HCT116 (cell line): ENCODE results near the gene CGNL1. TPM values are rescaled to one million over a fixed set of nuclear protein-coding genes. Genes with fewer than 3 reads are reported as not detected.

Experiments used
- ATAC-seq: fragments of 200-7000 bp; cut with Tn5 transposase; 2 replicates; pipeline ENCODE4 v1.9.1; 2020; ENCODE audit warnings: mild to moderate bottlenecking, moderate library complexity
- BruUV-seq: library from RNA; stranded (reverse); fragments of 400-500 nt; replicated peaks from 2 replicates; lab custom pipeline; 2021; lab: Mats Ljungman, UMichigan
- CTCF ChIA-PET: fragments of 300-600 bp; sonication (Branson Sonifier 250); formaldehyde crosslinking; loops from one replicate; lab custom pipeline; 2021; ENCODE audit warnings: antibody characterized with exemption; lab: Charles Lee
- POLR2A ChIA-PET: fragments of 300-600, 350-600 bp; sonication (Branson Sonifier 250); formaldehyde crosslinking; loops from one replicate; lab custom pipeline; 2021; ENCODE audit warnings: antibody characterized with exemption; lab: Charles Lee
- RAD21 ChIA-PET, 2 experiments: fragments of 300-600 bp; sonication (Branson Sonifier 250); formaldehyde crosslinking; loops; one replicate each; lab custom pipeline; 2023; ENCODE audit warnings: low total read pairs in 2 of 2; ENCODE audit not compliant: uncharacterized antibody in 2 of 2, unreplicated experiment in 2 of 2, low non-redundant PET in 1 of 2; lab: Charles Lee
- DNase-seq: peaks from one replicate; pipeline ENCODE4 v3.0.0-alpha.2; 2010; ENCODE audit warnings: low read depth, low spot score
- H2AFZ ChIP-seq: fragments of 200-600 bp; shearing (Covaris generic), sonication (generic); 2 replicates; pipeline ENCODE4 v1.6.1; 2017; ENCODE audit warnings: low read depth, mixed run types, mixed read lengths, antibody characterized with exemption, low read length; ENCODE audit not compliant: poor library complexity, severe bottlenecking
- H3K27ac ChIP-seq: 2 replicates; pipeline ENCODE4 v1.5.1; 2012; ENCODE audit warnings: low read depth, low read length
- H3K27me3 ChIP-seq: fragments of 200-600 bp; sonication (generic); 2 replicates; pipeline ENCODE4 v1.6.1; 2016; ENCODE audit warnings: mixed run types, low read length, mixed read lengths; ENCODE audit not compliant: insufficient read depth
- H3K36me3 ChIP-seq, 2 experiments: fragments of 200-500 bp in 1 of 2; fragments of 200-600 bp in 1 of 2; sonication (Bioruptor generic) in 1 of 2; sonication (generic) in 1 of 2; 2 replicates each; pipeline versions ENCODE4 v1.5.1 to v1.6.1; 2014 to 2016; ENCODE audit warnings: low read length in 2 of 2, inconsistent platforms in 1 of 2, mixed read lengths in 1 of 2, mixed run types in 1 of 2; ENCODE audit not compliant: insufficient read depth in 2 of 2, control insufficient read depth in 1 of 2
- H3K4me1 ChIP-seq, 2 experiments: fragments of 200-600 bp in 1 of 2; sonication (generic) in 1 of 2; 2 replicates each; pipeline versions ENCODE4 v1.5.1 to v1.6.1; 2012 to 2017; ENCODE audit warnings: low read length in 2 of 2, inconsistent platforms in 1 of 2, mild to moderate bottlenecking in 1 of 2, mixed read lengths in 1 of 2, mixed run types in 1 of 2, moderate library complexity in 1 of 2; ENCODE audit not compliant: insufficient read depth in 2 of 2, control insufficient read depth in 1 of 2
- H3K4me2 ChIP-seq: fragments of 200-600 bp; sonication (generic); 2 replicates; pipeline ENCODE4 v1.6.1; 2017; ENCODE audit warnings: mixed run types, low read length, mixed read lengths
- H3K4me3 ChIP-seq, 2 experiments: fragments of 200-600 bp in 1 of 2; sonication (generic) in 1 of 2; replicated peaks in 1 of 2; 2 replicates each; pipeline ENCODE4 v1.5.1; 2011 to 2016; ENCODE audit warnings: low read length in 2 of 2, control low read depth in 1 of 2, low read depth in 1 of 2, mild to moderate bottlenecking in 1 of 2, mixed read lengths in 1 of 2, mixed run types in 1 of 2
- H3K79me2 ChIP-seq: fragments of 200-600 bp; sonication (generic); 2 replicates; pipeline ENCODE4 v1.6.1; 2017; ENCODE audit warnings: mild to moderate bottlenecking, mixed run types, low read length, moderate library complexity, mixed read lengths; ENCODE audit not compliant: insufficient read depth
- H3K9ac ChIP-seq: fragments of 200-600 bp; sonication (generic); 2 replicates; pipeline ENCODE4 v1.6.1; 2016; ENCODE audit warnings: low read length, mixed read lengths
- H3K9me2 ChIP-seq: fragments of 200-600 bp; sonication (generic), shearing (Covaris generic); 2 replicates; pipeline ENCODE4 v1.6.1; 2017; ENCODE audit warnings: mixed run types, mild to moderate bottlenecking, moderate library complexity; ENCODE audit not compliant: insufficient read depth
- H3K9me3 ChIP-seq, 2 experiments: fragments of 200-500 bp in 1 of 2; fragments of 200-600 bp in 1 of 2; sonication (Bioruptor generic) in 1 of 2; sonication (generic) in 1 of 2; 2 replicates each; pipeline ENCODE4 v1.6.1; 2014 to 2017; ENCODE audit warnings: low read length in 2 of 2, mixed read lengths in 2 of 2, inconsistent platforms in 1 of 2, low read depth in 1 of 2, mild to moderate bottlenecking in 1 of 2, mixed run types in 1 of 2, moderate library complexity in 1 of 2; ENCODE audit not compliant: control insufficient read depth in 1 of 2, insufficient read depth in 1 of 2
- H4K20me1 ChIP-seq: fragments of 200-600 bp; sonication (generic), shearing (Covaris generic); 2 replicates; pipeline ENCODE4 v1.6.1; 2017; ENCODE audit warnings: mixed run types, mild to moderate bottlenecking, moderate library complexity; ENCODE audit not compliant: insufficient read depth
- CBX3 ChIP-seq: IDR thresholded peaks from 2 replicates; pipeline ENCODE4 v1.6.1; 2012; ENCODE audit warnings: low read depth
- CEBPB ChIP-seq: IDR thresholded peaks from 2 replicates; pipeline ENCODE4 v1.6.1; 2012; ENCODE audit warnings: low read depth
- EGR1 ChIP-seq: IDR thresholded peaks from 2 replicates; pipeline ENCODE4 v1.6.1; 2012; ENCODE audit warnings: low read depth
- EZH2phosphoT487 ChIP-seq: fragments of 200-600 bp; IDR thresholded peaks from 2 replicates; pipeline ENCODE4 v1.6.1; 2018; ENCODE audit warnings: antibody characterized with exemption, borderline replicate concordance
- FOSL1 ChIP-seq: IDR thresholded peaks from 2 replicates; pipeline ENCODE4 v1.6.1; 2012; ENCODE audit warnings: low read depth
- POLR2A ChIP-seq: IDR thresholded peaks from 2 replicates; pipeline ENCODE4 v1.7.0; 2011; ENCODE audit warnings: borderline replicate concordance; ENCODE audit not compliant: insufficient read depth, insufficient read length; ENCODE audit errors: extremely low read depth
- POLR2AphosphoS5 ChIP-seq: IDR thresholded peaks from 2 replicates; pipeline ENCODE4 v1.6.1; 2011; ENCODE audit warnings: mild to moderate bottlenecking, low read depth, low read length, moderate library complexity
- SP1 ChIP-seq: IDR thresholded peaks from 2 replicates; pipeline ENCODE4 v1.6.1; 2012; ENCODE audit warnings: low read depth
- SRF ChIP-seq: IDR thresholded peaks from 2 replicates; pipeline ENCODE4 v1.6.1; 2012; ENCODE audit warnings: low read depth
- TCF7L2 ChIP-seq: IDR thresholded peaks from 2 replicates; pipeline ENCODE4 v1.7.0; 2011; ENCODE audit warnings: borderline replicate concordance, inconsistent platforms; ENCODE audit not compliant: insufficient read depth, insufficient read length; ENCODE audit errors: extremely low read depth
- intact Hi-C: fragments of 100-400 bp; cut with micrococcal nuclease; formaldehyde crosslinking; loops from 2 replicates; pipeline ENCODE4 v1.10.0; 2022
- total RNA-seq: library from RNA; stranded (reverse); gene quantifications from one replicate; pipeline ENCODE4 v1.2.1, GENCODE V29; 2021; ENCODE audit not compliant: unreplicated experiment
- TF ChIP-seq, protein P1 (sequence below): IDR thresholded peaks from 2 replicates; pipeline ENCODE4 v1.6.1; 2012; ENCODE audit warnings: low read depth
- TF ChIP-seq, protein P2 (sequence below), 3 experiments: fragments of 200-600 bp in 1 of 3; sonication (generic) in 1 of 3; IDR thresholded peaks in 2 of 3; conservative IDR thresholded peaks in 1 of 3; 2 replicates each; pipeline ENCODE4 v1.5.1; 2012 to 2017; ENCODE audit warnings: low read depth in 2 of 3, low read length in 2 of 3, antibody characterized with exemption in 1 of 3, borderline replicate concordance in 1 of 3, control low read depth in 1 of 3, mild to moderate bottlenecking in 1 of 3, mixed read lengths in 1 of 3, mixed run types in 1 of 3, moderate library complexity in 1 of 3; ENCODE audit not compliant: insufficient read depth in 1 of 3
- TF ChIP-seq, protein P3 (sequence below): IDR thresholded peaks from 2 replicates; pipeline ENCODE4 v1.6.1; 2012

The CGNL1 gene
- total RNA-seq, 1 experiment from 2014 or later, result 2.2 TPM

DNA sequence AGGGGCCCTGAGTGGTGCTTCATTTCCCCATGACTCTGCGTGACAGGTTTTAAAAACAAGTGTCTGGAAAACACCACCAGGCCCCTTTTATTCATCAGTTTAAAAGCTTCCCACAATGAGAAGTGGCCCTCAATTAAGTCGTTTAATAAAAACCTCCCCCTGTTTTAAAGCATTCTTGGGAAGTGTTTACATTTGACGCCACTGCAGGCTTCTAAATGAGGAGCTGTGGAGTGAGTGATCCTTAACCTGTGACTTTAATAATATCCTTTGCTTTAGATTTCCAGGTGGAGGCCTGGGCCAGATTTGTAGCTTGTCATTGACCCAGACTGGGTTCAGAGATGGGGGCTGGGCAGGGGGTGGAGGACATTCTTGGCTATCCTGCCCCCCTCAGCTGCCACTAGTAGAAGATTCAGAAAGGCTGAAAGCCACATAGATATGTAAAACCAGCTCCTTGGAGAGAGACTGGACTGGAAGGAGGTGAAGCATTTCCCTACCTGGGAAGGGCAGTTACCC, 11.3 kb downstream of the CGNL1 start (continued):
- TF ChIP-seq, protein P1, sequence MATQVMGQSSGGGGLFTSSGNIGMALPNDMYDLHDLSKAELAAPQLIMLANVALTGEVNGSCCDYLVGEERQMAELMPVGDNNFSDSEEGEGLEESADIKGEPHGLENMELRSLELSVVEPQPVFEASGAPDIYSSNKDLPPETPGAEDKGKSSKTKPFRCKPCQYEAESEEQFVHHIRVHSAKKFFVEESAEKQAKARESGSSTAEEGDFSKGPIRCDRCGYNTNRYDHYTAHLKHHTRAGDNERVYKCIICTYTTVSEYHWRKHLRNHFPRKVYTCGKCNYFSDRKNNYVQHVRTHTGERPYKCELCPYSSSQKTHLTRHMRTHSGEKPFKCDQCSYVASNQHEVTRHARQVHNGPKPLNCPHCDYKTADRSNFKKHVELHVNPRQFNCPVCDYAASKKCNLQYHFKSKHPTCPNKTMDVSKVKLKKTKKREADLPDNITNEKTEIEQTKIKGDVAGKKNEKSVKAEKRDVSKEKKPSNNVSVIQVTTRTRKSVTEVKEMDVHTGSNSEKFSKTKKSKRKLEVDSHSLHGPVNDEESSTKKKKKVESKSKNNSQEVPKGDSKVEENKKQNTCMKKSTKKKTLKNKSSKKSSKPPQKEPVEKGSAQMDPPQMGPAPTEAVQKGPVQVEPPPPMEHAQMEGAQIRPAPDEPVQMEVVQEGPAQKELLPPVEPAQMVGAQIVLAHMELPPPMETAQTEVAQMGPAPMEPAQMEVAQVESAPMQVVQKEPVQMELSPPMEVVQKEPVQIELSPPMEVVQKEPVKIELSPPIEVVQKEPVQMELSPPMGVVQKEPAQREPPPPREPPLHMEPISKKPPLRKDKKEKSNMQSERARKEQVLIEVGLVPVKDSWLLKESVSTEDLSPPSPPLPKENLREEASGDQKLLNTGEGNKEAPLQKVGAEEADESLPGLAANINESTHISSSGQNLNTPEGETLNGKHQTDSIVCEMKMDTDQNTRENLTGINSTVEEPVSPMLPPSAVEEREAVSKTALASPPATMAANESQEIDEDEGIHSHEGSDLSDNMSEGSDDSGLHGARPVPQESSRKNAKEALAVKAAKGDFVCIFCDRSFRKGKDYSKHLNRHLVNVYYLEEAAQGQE, result no peak

DNA sequence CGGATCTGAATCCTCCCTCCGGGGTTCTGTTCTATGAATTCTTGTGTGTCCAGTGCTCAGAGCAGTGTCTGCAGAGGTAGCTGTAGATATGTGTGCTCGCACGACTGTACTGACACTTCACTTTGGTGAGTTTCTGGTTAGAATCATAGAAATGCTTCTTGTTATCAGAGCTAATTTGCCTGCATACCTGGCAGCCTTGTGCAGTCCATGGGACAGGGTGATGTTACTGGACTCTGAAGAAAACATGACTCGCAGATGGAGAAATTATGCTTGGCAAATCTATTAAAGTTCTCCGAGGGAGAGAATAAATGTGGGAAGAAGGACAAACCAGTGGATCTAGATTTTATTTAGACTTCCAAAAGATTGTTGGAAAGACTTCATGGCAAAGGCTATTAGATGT, 12.2 kb downstream of the CGNL1 start:
- DNase-seq, result no peak
- intact Hi-C loops, result no loop called here
- ChIA-PET POLR2A (no interaction called here), RAD21 (no interaction called here), CTCF (no interaction called here)
- Histone ChIP-seq H3K4me3 (no peak overlapping the region), H3K27ac (no peak overlapping the region), H4K20me1 (no peaks in the 10 kb centered on the region), H3K27me3 (no peaks in the 10 kb centered on the region), H3K79me2 (no peaks in the 10 kb centered on the region), H2AFZ (no peak overlapping the region), H3K4me2 (no peak overlapping the region), H3K9ac (no peak overlapping the region), H3K4me1 (no peaks in the 10 kb centered on the region), H3K9me3 (no peaks in the 10 kb centered on the region)
- ATAC-seq, result no peak
- no TSS peak for BruUV-seq
- TF ChIP-seq POLR2AphosphoS5 (no peak), EZH2phosphoT487 (no peak), SP1 (no peak), EGR1 (no peak), FOSL1 (no peak), CEBPB (no peak), CBX3 (no peak), POLR2A (no peak), TCF7L2 (no peak), SRF (no peak)
- TF ChIP-seq, protein P2, sequence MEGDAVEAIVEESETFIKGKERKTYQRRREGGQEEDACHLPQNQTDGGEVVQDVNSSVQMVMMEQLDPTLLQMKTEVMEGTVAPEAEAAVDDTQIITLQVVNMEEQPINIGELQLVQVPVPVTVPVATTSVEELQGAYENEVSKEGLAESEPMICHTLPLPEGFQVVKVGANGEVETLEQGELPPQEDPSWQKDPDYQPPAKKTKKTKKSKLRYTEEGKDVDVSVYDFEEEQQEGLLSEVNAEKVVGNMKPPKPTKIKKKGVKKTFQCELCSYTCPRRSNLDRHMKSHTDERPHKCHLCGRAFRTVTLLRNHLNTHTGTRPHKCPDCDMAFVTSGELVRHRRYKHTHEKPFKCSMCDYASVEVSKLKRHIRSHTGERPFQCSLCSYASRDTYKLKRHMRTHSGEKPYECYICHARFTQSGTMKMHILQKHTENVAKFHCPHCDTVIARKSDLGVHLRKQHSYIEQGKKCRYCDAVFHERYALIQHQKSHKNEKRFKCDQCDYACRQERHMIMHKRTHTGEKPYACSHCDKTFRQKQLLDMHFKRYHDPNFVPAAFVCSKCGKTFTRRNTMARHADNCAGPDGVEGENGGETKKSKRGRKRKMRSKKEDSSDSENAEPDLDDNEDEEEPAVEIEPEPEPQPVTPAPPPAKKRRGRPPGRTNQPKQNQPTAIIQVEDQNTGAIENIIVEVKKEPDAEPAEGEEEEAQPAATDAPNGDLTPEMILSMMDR (IDR thresholded peaks at IDR 0.05 in 2 of 3, conservative IDR thresholded peaks at IDR 0.05 in 1 of 3; ENCODE audit: borderline replicate concordance in 1 of 3, insufficient read depth in 1 of 3, low read depth in 2 of 3, low read length in 2 of 3), result no peak
- TF ChIP-seq, protein P3, sequence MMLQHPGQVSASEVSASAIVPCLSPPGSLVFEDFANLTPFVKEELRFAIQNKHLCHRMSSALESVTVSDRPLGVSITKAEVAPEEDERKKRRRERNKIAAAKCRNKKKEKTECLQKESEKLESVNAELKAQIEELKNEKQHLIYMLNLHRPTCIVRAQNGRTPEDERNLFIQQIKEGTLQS, result no peak
- TF ChIP-seq, all 23 proteins: peak for 0
- Histone ChIP-seq H3K36me3 (no peaks in the 10 kb centered on the region), H3K9me2 (no peaks in the 10 kb centered on the region; the same call in 1 of the 2 replicates)
